Activated effector memory CD4-positive, alpha-beta T cell treated with anti-CD3 and anti-CD28 coated beads, Interleukin-2, amount 50 U/mL, for 16 hours (primary cell): ENCODE measurements around the gene CABLES2.

Experiments
- DNase-seq: peaks from one replicate; pipeline ENCODE4 v3.0.0-alpha.2; 2020

Gene CABLES2

DNA sequence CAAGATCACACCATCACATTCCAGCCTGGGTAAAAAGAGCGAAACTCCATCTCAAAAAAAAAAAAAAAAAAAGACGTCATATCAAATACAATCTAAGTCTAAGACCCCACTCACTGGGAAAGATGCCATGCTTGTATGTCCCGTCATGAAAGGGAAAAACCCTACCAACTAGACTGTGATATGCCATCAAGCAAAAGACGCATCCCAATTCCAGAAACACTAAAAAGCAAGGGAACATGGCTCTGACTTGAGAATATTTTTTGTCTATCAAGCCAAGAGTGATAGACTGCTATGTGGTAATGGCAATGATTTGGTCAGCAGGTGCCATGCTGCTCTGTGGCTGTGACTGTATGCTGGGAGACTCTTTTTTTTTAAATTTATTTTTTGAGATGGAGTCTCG is 63.0 kb downstream of the CABLES2 start:
- DNase-seq: no peak

DNA sequence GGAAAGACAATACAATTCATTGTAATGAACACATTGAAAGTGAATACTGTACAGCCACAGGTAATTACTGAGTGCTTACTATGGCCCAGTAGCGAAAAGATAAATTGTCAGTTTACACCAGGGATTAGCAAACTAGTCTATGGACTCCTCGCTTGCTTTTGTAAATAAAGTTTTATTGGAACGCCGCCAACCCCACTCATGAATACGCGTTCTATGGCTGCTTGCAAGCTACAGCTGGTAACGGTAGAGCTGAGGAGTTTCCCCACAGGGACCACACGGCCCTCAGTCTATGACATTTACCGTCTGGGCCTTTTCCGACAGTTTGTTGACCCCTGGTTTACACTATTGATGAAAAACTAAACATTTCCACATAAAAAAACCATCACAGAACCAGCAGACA is 64.2 kb downstream of the CABLES2 start:
- no peak for DNase-seq

DNA sequence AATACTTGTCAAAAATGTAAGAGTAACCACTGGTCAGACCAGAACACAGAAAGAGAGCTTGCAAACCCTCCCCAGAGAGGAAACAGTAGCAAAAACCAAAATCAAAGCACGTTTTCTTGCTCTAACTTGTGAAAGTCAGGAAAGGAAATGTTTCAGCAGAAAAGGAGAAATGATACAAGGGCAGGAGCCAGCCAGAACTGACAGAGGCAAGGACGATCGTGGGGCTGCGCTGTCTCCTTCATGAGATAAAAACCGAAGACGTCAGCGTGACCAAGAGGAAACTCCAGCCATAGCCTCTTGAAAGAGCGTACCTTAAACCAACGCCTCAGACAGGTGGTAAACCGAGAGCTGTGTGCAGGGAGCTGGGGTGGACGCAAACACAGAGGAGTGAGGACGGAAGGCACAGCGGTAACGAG is 67.4 kb downstream of the CABLES2 start:
- DNase-seq: no peak
